Retinal pigment epithelial cell (primary cell): ENCODE results near the gene LPO.
A peak's percentile ranks its signal among the peaks of the same experiment; 100 is the strongest.

ENCODE experiments used
- DNase-seq: peaks from one replicate; pipeline ENCODE4 v3.0.0-alpha.2; 2010; ENCODE audit warnings: low read depth
- H3K4me3 ChIP-seq: 2 replicates; pipeline ENCODE4 v1.5.1; 2011; ENCODE audit warnings: mild to moderate bottlenecking, low read length, control low read depth, moderate library complexity
- CTCF ChIP-seq: conservative IDR thresholded peaks from 2 replicates; pipeline ENCODE4 v1.5.1; 2011; ENCODE audit warnings: low read depth, low read length, control low read depth, inconsistent platforms

LPO gene

GRCh38 chr17:58253082-58253481 is 14.7 kb downstream of the LPO start:
- no peak for DNase-seq
- TF ChIP-seq CTCF = no peak
- no peak overlapping the region for H3K4me3 ChIP-seq

GRCh38 chr17:58254803-58255202 is 16.4 kb downstream of the LPO start:
- DNase-seq = no peak
- peak; percentile 18 for TF ChIP-seq CTCF
- no peak overlapping the region for H3K4me3 ChIP-seq

- no peak overlapping the region for H3K4me3 ChIP-seq
- TF ChIP-seq CTCF = no peak
- DNase-seq = no peak
Measured at GRCh38 chr17:58262149-58262548, 23.8 kb downstream of the LPO start.

- no peak overlapping the region for H3K4me3 ChIP-seq
- DNase-seq = no peak
- TF ChIP-seq CTCF = no peak
Measured at GRCh38 chr17:58263773-58264172, 25.4 kb downstream of the LPO start.

GRCh38 chr17:58264407-58265103 is 26.2 kb downstream of the LPO start:
- no peak for TF ChIP-seq CTCF
- H3K4me3 ChIP-seq = no peak overlapping the region
- no peak for DNase-seq

- TF ChIP-seq CTCF = no peak
- H3K4me3 ChIP-seq = no peak overlapping the region
- no peak for DNase-seq
Measured at GRCh38 chr17:58265271-58265670, 26.9 kb downstream of the LPO start.
